Nephron progenitor cell (in vitro differentiated cells): ENCODE measurements around the gene CD52.
A peak's percentile ranks its signal among the peaks of the same experiment; 100 is the strongest.
"Not testable (repeated sequence)": the region's sequence is repeated elsewhere in the genome, so short reads cannot be mapped to it uniquely, and the experiment has no call there.

Experiments used
- DNase-seq: peaks from one replicate; pipeline ENCODE4 v3.0.0; 2021
- H3K27ac Mint-ChIP-seq: 2 replicates; pipeline ENCODE4 v1.8.0; 2021; ENCODE audit warnings: mild to moderate bottlenecking, moderate library complexity, mixed read lengths
- H3K27me3 Mint-ChIP-seq: 2 replicates; pipeline ENCODE4 v1.8.0; 2021; ENCODE audit warnings: mild to moderate bottlenecking, low read depth, mixed read lengths; ENCODE audit not compliant: poor library complexity
- H3K36me3 Mint-ChIP-seq: 2 replicates; pipeline ENCODE4 v1.8.0; 2021; ENCODE audit warnings: low read depth, mixed read lengths
- H3K4me1 Mint-ChIP-seq: 2 replicates; pipeline ENCODE4 v1.8.0; 2021; ENCODE audit warnings: mixed read lengths
- H3K4me3 Mint-ChIP-seq: 2 replicates; pipeline ENCODE4 v1.8.0; 2021; ENCODE audit warnings: mild to moderate bottlenecking, moderate library complexity, mixed read lengths
- H3K9me3 Mint-ChIP-seq: 2 replicates; pipeline ENCODE4 v1.8.0; 2021; ENCODE audit warnings: mild to moderate bottlenecking, moderate library complexity, mixed read lengths
- TF ChIP-seq, protein P1 (sequence below): fragments of 200-600 bp; sonication (generic); IDR thresholded peaks from 2 replicates; pipeline ENCODE4 v1.5.0; 2021; ENCODE audit warnings: antibody characterized with exemption

CD52 gene

DNA sequence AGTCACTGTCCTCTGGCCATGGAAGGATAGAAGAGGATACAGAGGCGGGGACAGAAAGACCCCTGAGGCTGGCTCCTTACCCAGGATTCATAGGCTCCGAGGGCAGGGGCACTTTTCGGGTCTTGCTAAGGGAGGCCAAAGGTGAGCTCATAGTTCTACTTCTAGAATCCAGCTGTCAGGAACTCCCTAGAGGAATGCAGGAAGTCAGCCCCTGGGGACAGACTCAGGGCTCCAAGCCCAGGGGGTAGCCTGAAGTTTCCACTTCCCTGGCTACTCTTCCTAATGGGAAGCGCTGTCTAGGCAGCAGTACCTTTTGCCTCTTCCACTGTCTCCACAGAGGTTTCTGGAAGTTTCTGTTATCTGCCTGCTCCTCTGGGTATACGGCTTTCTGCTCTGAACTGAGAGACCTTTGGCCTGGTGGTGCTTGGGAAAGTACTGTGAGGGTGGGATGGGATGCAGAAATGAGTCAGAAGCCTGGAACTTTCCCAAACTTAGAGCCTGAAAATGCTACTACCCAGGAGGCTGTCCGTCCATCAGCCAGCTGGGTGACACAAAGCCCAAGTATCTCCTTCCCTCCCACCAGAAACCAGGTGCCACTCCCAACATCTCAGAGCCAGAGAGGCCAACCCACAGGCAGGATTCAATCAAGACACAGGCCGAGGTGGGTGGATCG, 14.9 kb upstream of the CD52 start:
- no peak overlapping the region for H3K27ac Mint-ChIP-seq
- DNase-seq: no peak
- peaks cover 34% of the 10 kb centered on the region for H3K4me1 Mint-ChIP-seq
- no peak overlapping the region for H3K4me3 Mint-ChIP-seq
- H3K9me3 Mint-ChIP-seq: no peaks in the 10 kb centered on the region
- H3K36me3 Mint-ChIP-seq: no peaks in the 10 kb centered on the region
- TF ChIP-seq, protein P1, sequence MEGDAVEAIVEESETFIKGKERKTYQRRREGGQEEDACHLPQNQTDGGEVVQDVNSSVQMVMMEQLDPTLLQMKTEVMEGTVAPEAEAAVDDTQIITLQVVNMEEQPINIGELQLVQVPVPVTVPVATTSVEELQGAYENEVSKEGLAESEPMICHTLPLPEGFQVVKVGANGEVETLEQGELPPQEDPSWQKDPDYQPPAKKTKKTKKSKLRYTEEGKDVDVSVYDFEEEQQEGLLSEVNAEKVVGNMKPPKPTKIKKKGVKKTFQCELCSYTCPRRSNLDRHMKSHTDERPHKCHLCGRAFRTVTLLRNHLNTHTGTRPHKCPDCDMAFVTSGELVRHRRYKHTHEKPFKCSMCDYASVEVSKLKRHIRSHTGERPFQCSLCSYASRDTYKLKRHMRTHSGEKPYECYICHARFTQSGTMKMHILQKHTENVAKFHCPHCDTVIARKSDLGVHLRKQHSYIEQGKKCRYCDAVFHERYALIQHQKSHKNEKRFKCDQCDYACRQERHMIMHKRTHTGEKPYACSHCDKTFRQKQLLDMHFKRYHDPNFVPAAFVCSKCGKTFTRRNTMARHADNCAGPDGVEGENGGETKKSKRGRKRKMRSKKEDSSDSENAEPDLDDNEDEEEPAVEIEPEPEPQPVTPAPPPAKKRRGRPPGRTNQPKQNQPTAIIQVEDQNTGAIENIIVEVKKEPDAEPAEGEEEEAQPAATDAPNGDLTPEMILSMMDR: no peak
- no peaks in the 10 kb centered on the region for H3K27me3 Mint-ChIP-seq

DNA sequence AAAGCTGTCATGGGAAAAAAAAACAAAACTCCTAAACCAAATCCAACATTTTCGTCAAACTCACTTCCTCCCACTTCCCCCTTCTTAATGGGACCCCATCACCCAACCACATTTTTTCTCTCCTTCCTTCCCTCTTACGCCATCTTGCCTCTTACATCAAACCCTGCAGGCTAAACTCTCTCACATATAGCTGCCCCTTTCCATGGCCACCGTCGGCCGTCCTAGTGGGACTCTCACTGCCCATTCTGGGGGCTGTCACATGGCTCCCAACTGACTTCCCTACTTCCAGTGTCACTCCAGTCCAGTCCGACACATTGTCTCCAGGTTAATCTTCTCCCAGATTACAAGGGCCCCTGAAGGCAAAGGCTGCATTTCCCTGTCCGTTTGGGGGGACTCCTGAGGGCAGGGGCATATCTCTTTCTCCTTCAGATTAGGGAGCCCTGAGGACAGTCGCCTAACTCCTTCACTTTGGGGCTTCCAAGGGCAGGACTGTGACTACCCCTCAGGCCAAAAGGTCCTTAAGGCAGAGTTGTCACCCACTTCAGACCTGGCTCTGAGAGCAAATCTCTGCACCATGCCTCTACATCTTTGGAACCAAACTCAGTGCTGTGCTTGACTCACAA, 12.0 kb upstream of the CD52 start:
- Mint-ChIP-seq H3K4me3 (peak overlapping the region; percentile 100), H3K27me3 (peaks cover 4% of the 10 kb centered on the region), H3K27ac (peak overlapping the region; percentile 91), H3K9me3 (no peaks in the 10 kb centered on the region), H3K4me1 (peaks cover 18% of the 10 kb centered on the region), H3K36me3 (no peaks in the 10 kb centered on the region)
- TF ChIP-seq, protein P1: no peak
- DNase-seq: no peak

DNA sequence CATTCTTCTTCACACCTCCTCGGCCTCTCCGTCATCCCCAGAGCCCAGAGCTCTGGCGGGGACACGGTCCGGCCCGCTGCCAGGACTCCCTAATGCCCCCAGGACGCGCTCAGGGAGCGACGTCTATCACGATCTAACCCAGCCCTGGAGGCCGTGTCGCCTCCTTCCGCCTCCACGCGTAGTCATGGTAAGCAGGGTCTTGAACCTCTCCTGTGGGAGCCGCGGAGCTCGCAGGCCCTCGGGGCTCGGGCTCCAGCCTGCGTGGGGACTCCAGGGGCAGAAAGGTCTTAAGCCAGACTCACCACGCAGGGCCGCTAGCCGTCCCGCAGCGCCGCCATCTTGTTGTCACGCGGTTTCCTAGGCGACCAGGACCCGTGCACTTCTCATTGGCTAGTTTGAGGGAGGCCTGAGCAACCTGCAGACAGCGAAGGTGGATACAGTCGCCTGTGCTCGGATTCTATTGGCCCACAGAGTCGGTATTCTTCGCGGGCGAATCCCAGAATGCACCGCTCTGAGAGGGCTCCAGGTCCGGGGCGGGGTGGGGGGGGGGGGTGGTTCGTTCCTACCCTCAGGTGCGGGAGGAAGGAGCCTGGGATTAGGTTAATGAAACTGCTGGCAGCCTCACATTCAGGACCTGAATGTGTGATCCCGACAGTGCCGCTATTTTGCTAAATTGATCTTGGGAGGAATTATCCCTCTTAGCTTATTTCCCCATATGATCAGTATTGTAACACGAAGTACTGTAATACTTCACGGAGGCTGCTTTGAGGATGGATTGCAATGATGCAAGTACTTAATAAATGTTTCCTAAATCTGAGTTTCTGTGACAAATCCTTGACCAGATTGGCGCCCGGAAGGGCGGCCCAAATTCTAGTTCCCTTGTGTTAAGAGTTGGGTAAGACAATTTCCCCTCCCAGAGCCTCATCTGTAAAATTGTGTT, 11.2 kb upstream of the CD52 start, which contains the start of gene UBXN11:
Gene UBXN11, minus strand, starts transcription at position 347 of the 940 bp plus-strand sequence. CDS start 3,753 bp downstream, outside the sequence.
- DNase-seq: peak; percentile 90
- H3K36me3 Mint-ChIP-seq: no peaks in the 10 kb centered on the region

DNA sequence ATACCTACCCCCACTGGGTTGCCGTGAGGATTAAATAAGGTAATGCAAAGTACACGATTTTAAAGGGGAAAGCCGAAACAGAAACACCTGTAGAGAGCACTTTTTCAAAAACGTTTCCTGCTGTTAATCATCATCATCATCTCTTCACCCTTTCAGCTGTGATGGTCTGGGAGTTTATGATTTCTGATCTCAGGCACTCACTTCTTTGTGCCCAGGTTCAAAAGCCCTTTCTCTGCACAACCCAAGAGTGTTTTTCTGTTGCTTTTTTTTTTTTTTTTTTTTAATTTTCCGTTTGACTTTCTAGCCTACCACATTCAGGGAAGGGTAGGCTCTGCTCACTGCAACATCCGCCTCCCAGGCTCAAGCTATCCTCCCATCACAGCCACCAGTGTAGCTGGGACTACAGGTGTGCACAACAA, 10.4 kb upstream of the CD52 start:
- H3K27ac Mint-ChIP-seq: no peak overlapping the region
- H3K4me3 Mint-ChIP-seq: peak overlapping the region; percentile 64
- H3K9me3 Mint-ChIP-seq: no peaks in the 10 kb centered on the region
- no peaks in the 10 kb centered on the region for H3K36me3 Mint-ChIP-seq
- peaks cover 4% of the 10 kb centered on the region for H3K27me3 Mint-ChIP-seq
- DNase-seq: no peak
- H3K4me1 Mint-ChIP-seq: peaks cover 23% of the 10 kb centered on the region
- TF ChIP-seq, protein P1: no peak

More for the DNA sequence above, 11.2 kb upstream of the CD52 start, which contains the start of gene UBXN11:
- Mint-ChIP-seq H3K27ac (peak within 1 kb of the TSS; percentile 91), H3K4me3 (peak within 1 kb of the TSS; percentile 100), H3K4me1 (peaks cover 18% of the 10 kb centered on the region), H3K9me3 (no peaks in the 10 kb centered on the region), H3K27me3 (peaks cover 4% of the 10 kb centered on the region)
- TF ChIP-seq, protein P1: no peak

DNA sequence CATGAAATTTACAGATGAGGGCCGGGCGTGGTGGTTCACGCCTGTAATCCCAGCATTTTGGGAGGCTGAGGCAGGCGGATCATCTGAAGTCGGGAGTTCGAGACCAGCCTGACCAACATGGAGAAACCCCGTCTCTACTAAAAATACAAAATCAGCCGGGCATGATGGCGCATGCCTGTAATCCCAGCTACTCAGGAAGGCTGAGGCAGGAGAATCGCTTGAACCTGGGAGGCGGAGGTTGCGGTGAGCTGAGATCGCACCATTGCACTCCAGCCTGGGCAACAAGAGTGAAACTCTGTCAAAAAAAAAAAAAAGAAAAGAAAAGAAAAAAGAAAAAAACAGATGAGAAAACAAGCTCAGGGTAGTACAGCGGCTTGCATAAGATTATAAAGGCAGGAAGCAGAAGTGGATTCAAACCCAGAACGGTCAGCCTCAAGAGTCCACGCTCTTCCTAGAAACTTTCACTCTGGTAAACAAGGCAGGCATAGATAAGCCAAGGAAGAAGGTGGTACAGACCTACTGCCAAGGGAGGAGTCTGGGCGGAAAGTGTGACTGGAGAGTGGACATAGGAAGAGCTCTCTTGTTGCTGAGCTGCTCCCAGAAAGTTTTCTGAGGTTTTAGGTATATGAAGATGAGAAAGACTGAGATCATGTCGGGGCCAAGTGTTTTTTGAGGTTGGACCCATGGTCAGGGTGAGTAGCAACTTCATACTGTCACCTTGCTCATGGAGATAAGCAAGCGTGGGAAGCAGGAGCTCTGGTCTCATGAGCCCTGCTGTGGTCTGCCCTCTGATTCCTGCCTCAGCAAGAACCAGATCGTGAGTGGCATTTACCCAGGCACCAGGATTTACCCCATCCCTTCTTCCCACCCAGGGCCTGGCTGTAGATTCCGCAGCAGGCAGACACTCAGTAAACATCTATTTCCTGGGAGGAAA, 9.5 kb upstream of the CD52 start:
- DNase-seq, H3K27me3 Mint-ChIP-seq, H3K27ac Mint-ChIP-seq, H3K4me3 Mint-ChIP-seq, H3K9me3 Mint-ChIP-seq, H3K36me3 Mint-ChIP-seq: not testable (repeated sequence)
- peaks cover 20% of the 10 kb centered on the region for H3K4me1 Mint-ChIP-seq
